ENCODE results near the gene DDX56.
"Not testable (repeated sequence)": the region's sequence is repeated elsewhere in the genome, so short reads cannot be mapped to it uniquely, and the experiment has no call there.

The DDX56 gene

GRCh38 chr7:44561962-44562621 lies 11.6 kb downstream of the DDX56 start:
- DNase-seq: no peak

GRCh38 chr7:44561481-44561880 lies 12.2 kb downstream of the DDX56 start:
- DNase-seq: no peak

- DNase-seq: no peak
These were observed 14.2 kb downstream of the DDX56 start for GRCh38 chr7:44559485-44559884.

GRCh38 chr7:44557485-44557884 lies 16.2 kb downstream of the DDX56 start:
- DNase-seq: no peak

- DNase-seq: no peak
These were observed 18.4 kb downstream of the DDX56 start for GRCh38 chr7:44555350-44555749.

- not testable (repeated sequence) for DNase-seq
These were observed 21.2 kb downstream of the DDX56 start for GRCh38 chr7:44552473-44553005.

GRCh38 chr7:44549457-44549856 lies 24.3 kb downstream of the DDX56 start:
- no peak for DNase-seq

GRCh38 chr7:44548893-44549292 lies 24.8 kb downstream of the DDX56 start:
- DNase-seq: no peak

- no peak for DNase-seq
These were observed 26.0 kb downstream of the DDX56 start for GRCh38 chr7:44547536-44548231.

GRCh38 chr7:44541876-44542610 lies 31.7 kb downstream of the DDX56 start:
- DNase-seq: no peak

- DNase-seq: no peak
These were observed 32.5 kb downstream of the DDX56 start, which contains the start of gene NPC1L1 for GRCh38 chr7:44541028-44541869. Gene NPC1L1 (minus strand): TSS chr7:44541330. CDS start chr7:44541259, 71 bp downstream.

- no peak for DNase-seq
These were observed 33.1 kb downstream of the DDX56 start for GRCh38 chr7:44540592-44541027.

- no peak for DNase-seq
These were observed 33.8 kb downstream of the DDX56 start for GRCh38 chr7:44539669-44540506.

- DNase-seq: no peak
These were observed 34.7 kb downstream of the DDX56 start for GRCh38 chr7:44538798-44539668.

- DNase-seq: no peak
These were observed 35.5 kb downstream of the DDX56 start for GRCh38 chr7:44538093-44538797.

- no peak for DNase-seq
These were observed 36.3 kb downstream of the DDX56 start for GRCh38 chr7:44537442-44537841.

- DNase-seq: no peak
These were observed 37.6 kb downstream of the DDX56 start for GRCh38 chr7:44536090-44536489.

GRCh38 chr7:44535348-44536064 lies 38.2 kb downstream of the DDX56 start:
- DNase-seq: no peak

- peak; percentile 61 for DNase-seq
These were observed 39.2 kb downstream of the DDX56 start for GRCh38 chr7:44534501-44534900.

Measured in suppressor macrophage treated with lipopolysaccharide for 4 hours (primary cell).